ENCODE results near the gene FGF7.

DNA sequence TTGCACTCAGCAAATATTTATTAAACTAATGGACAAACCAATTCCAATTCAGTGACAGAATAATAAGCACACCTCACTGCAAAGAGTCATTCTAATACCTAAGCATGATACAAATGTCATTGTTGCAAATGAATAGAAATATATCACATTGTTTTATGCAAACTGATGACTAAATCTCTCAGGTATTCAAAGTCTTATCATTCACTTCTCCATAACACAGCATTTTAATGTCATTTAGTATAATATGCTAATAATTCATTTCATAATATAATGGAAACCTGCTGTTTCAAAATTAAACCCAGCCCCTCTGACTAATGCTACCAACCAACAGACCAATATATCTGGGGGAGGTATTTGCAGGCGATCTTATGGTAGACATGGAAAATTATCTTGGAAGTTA lies 71.8 kb downstream of the FGF7 start:
- TF ChIP-seq GATA2 (IDR thresholded peaks at IDR 0.05; ENCODE audit: low read depth, low read length) (no peak), GATA3 (IDR thresholded peaks at IDR 0.05; ENCODE audit: low read depth, low read length) (no peak)
